B cell (primary cell): Measurements from ENCODE around the gene HMG20B. TPM values are rescaled to one million over a fixed set of nuclear protein-coding genes. Genes with fewer than 3 reads are reported as not detected.

Experiments used
- ATAC-seq: fragments of 200-7000 bp; cut with Tn5 transposase; one replicate; pipeline ENCODE4 v1.10.0; 2021; ENCODE audit warnings: low read depth, mild to moderate bottlenecking, moderate number of reproducible peaks, moderate library complexity
- CTCF ChIA-PET: fragments of 350-600 bp; sonication (Branson Sonifier 250); formaldehyde crosslinking; loops from one replicate; lab custom pipeline; 2021; ENCODE audit warnings: antibody characterized with exemption, inconsistent platforms; lab: Charles Lee
- POLR2A ChIA-PET: fragments of 350-600 bp; sonication (Branson Sonifier 250); formaldehyde crosslinking; loops from one replicate; lab custom pipeline; 2021; ENCODE audit warnings: antibody characterized with exemption; lab: Charles Lee
- DNase-seq: peaks from one replicate; pipeline ENCODE4 v3.0.0; 2013
- H2AFZ ChIP-seq: 2 replicates; pipeline ENCODE4 v1.6.1; 2012; ENCODE audit warnings: mild to moderate bottlenecking, low read depth, low read length; ENCODE audit not compliant: insufficient read depth, poor library complexity, severe bottlenecking
- H3K27ac ChIP-seq, 2 donors: 1 replicate in 1 of 2; 2 replicates in 1 of 2; pipeline ENCODE4 v1.5.1; 2012 to 2013; ENCODE audit warnings: low read length in 2 of 2, mild to moderate bottlenecking in 2 of 2, moderate library complexity in 1 of 2
- H3K27me3 ChIP-seq, 4 experiments: fragments of 200-600 bp in 1 of 4; sonication (generic) in 1 of 4; replicated peaks in 1 of 4; 1 replicate in 2 of 4; 2 replicates in 2 of 4; pipeline versions ENCODE4 v1.6.1 to v1.7.0; 2013 to 2016; ENCODE audit warnings: low read length in 3 of 4, mild to moderate bottlenecking in 2 of 4, mixed read lengths in 1 of 4, moderate library complexity in 1 of 4; ENCODE audit not compliant: insufficient read depth in 4 of 4, control insufficient read depth in 3 of 4; ENCODE audit errors: control extremely low read depth in 1 of 4
- H3K36me3 ChIP-seq, 2 experiments: replicated peaks in 1 of 2; 1 replicate in 1 of 2; 2 replicates in 1 of 2; pipeline versions ENCODE4 v1.6.1 to v1.7.1; 2013; ENCODE audit warnings: low read length in 1 of 2; ENCODE audit not compliant: insufficient read depth in 2 of 2, control insufficient read depth in 1 of 2; ENCODE audit errors: control extremely low read depth in 1 of 2, extremely low read depth in 1 of 2
- H3K4me1 ChIP-seq, 2 donors: fragments of 200-600 bp in 1 of 2; sonication (generic) in 1 of 2; 1 replicate in 1 of 2; 2 replicates in 1 of 2; pipeline versions ENCODE4 v1.5.1 to v1.6.1; 2013 to 2017; ENCODE audit warnings: low read length in 2 of 2; ENCODE audit not compliant: control insufficient read depth in 2 of 2, insufficient read depth in 2 of 2
- H3K4me2 ChIP-seq: replicated peaks from 2 replicates; pipeline ENCODE3; 2012; ENCODE audit warnings: mild to moderate bottlenecking, low read depth, low read length; ENCODE audit not compliant: poor library complexity, severe bottlenecking
- H3K4me3 ChIP-seq, 5 experiments: fragments of 200-600 bp in 1 of 5; sonication (generic) in 1 of 5; 1 replicate in 3 of 5; 2 replicates in 2 of 5; pipeline versions ENCODE4 v1.5.1 to v1.7.0; 2011 to 2016; ENCODE audit warnings: low read length in 4 of 5, mild to moderate bottlenecking in 4 of 5, low read depth in 2 of 5, control low read depth in 1 of 5, moderate library complexity in 1 of 5; ENCODE audit not compliant: insufficient read depth in 1 of 5; ENCODE audit errors: control extremely low read depth in 1 of 5, extremely low read depth in 1 of 5
- H3K79me2 ChIP-seq: fragments of 200-600 bp; sonication (generic); one replicate; pipeline ENCODE4 v1.6.0; 2016; ENCODE audit warnings: low read length; ENCODE audit not compliant: control insufficient read depth, insufficient read depth
- H3K9ac ChIP-seq: fragments of 200-600 bp; sonication (generic); 2 replicates; pipeline ENCODE4 v1.6.1; 2017; ENCODE audit warnings: mild to moderate bottlenecking, low read length, moderate library complexity
- H3K9me3 ChIP-seq, 3 donors: one replicate each; pipeline versions ENCODE4 v1.6.1 to v1.7.1; 2013; ENCODE audit warnings: low read length in 2 of 3; ENCODE audit not compliant: control insufficient read depth in 2 of 3, insufficient read depth in 1 of 3; ENCODE audit errors: control extremely low read depth in 1 of 3
- H4K20me1 ChIP-seq: 2 replicates; pipeline ENCODE4 v1.6.0; 2012; ENCODE audit warnings: mild to moderate bottlenecking, low read length; ENCODE audit not compliant: insufficient read depth, control insufficient read depth, poor library complexity, severe bottlenecking
- H3K27ac Mint-ChIP-seq: one replicate; pipeline ENCODE4 v1.8.0; 2021; ENCODE audit warnings: mixed read lengths
- H3K27me3 Mint-ChIP-seq: one replicate; pipeline ENCODE4 v1.8.0; 2021; ENCODE audit warnings: mixed read lengths
- H3K4me1 Mint-ChIP-seq: one replicate; pipeline ENCODE4 v1.8.0; 2021; ENCODE audit warnings: mixed read lengths
- H3K4me3 Mint-ChIP-seq: one replicate; pipeline ENCODE4 v1.8.0; 2021; ENCODE audit warnings: mixed read lengths
- H3K9me3 Mint-ChIP-seq: one replicate; pipeline ENCODE4 v1.8.0; 2022; ENCODE audit warnings: mixed read lengths; ENCODE audit not compliant: insufficient read depth
- EZH2 ChIP-seq: IDR thresholded peaks from 2 replicates; pipeline ENCODE4 v1.6.1; 2012; ENCODE audit warnings: borderline replicate concordance, low read depth, mild to moderate bottlenecking, moderate library complexity, low read length; ENCODE audit not compliant: insufficient read depth, poor library complexity, severe bottlenecking
- WGBS: methylation state at CpG from one replicate; pipeline ENCODE4 v1.1.5; 2013; ENCODE audit warnings: missing lambda C conversion rate; ENCODE audit not compliant: insufficient coverage; 5-methylcytosine and 5-hydroxymethylcytosine counted together
- intact Hi-C: fragments of 100-400 bp; cut with micrococcal nuclease; formaldehyde crosslinking; loops from one replicate; pipeline ENCODE4 v1.10.0; 2022
- polyA plus RNA-seq: library from polyadenylated mRNA; depleted of rRNA; stranded (reverse); fragments of >200 nt; gene quantifications from 2 replicates; pipeline ENCODE4 v1.2.3, GENCODE V29; 2012
- total RNA-seq, 2 donors: library from RNA; stranded (reverse); fragments of 120-200 nt in 1 of 2; gene quantifications; 1 replicate in 1 of 2; 2 replicates in 1 of 2; pipeline versions ENCODE4 v1.2.3 to v1.2.4, GENCODE V29; 2013 to 2022
- TF ChIP-seq, protein P1 (sequence below): fragments of 200-600 bp; IDR thresholded peaks from one replicate; pipeline ENCODE4 v1.8.0; 2022; ENCODE audit warnings: antibody characterized with exemption, mild to moderate bottlenecking

Gene HMG20B
- total and polyA plus RNA-seq, 2 donors (not counting 1 experiment from before 2014, with no cell fraction given), result 41.7 to 59.0 TPM

DNA sequence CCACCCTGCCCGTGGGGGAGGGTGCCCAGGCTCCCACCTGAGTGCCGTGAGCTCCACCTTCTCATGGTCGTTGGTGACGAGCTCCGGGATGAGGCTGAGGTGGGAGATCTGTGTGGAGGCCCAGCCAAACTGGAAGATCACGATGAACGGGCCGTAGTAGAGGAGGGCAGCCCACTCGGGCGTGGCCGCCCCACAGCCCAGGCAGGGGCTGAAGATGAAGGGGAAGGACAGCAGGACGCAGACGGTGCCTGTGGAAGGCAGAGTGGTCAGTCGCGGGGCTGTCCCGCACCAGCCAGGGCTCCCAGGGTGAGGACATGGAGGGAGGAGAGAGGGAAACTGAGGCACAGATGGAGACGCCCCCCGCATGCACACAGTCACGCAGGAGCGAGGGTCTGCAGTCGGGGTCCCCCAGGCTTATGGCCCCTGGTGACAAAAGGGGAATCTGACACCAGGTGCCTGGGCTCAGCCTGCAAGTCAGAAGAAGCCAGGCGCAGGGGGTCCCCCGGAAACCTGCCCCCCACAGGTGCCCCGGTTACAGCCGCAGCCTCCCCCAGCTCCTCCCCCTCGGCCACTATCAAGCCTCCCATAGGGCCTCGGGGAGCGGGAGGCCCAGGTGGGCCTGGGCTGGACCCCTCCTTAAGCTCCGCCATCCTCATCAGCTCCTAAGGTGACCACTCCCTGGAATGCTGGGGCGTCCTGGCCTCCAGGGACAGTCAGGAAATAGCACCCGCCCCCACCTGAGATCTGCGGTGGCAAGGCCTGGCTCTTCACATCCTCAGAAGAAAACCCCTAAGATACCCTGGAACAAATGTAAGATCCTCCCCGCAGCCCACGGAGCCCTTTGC is 21.6 kb upstream of the HMG20B start:
- H3K9me3 ChIP-seq, result no peaks in the 10 kb centered on the region
- ATAC-seq (no peak), DNase-seq (no peak)
- peaks cover 0 to 24% of the 10 kb centered on the region in 2 experiments for H3K36me3 ChIP-seq
- H3K4me3 Mint-ChIP-seq, result peak overlapping the region; percentile 41
- no peak overlapping the region for H3K4me3 ChIP-seq
- H3K4me2 ChIP-seq, result no peak overlapping the region
- TF ChIP-seq EZH2, result no peak
- TF ChIP-seq, protein P1, sequence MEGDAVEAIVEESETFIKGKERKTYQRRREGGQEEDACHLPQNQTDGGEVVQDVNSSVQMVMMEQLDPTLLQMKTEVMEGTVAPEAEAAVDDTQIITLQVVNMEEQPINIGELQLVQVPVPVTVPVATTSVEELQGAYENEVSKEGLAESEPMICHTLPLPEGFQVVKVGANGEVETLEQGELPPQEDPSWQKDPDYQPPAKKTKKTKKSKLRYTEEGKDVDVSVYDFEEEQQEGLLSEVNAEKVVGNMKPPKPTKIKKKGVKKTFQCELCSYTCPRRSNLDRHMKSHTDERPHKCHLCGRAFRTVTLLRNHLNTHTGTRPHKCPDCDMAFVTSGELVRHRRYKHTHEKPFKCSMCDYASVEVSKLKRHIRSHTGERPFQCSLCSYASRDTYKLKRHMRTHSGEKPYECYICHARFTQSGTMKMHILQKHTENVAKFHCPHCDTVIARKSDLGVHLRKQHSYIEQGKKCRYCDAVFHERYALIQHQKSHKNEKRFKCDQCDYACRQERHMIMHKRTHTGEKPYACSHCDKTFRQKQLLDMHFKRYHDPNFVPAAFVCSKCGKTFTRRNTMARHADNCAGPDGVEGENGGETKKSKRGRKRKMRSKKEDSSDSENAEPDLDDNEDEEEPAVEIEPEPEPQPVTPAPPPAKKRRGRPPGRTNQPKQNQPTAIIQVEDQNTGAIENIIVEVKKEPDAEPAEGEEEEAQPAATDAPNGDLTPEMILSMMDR, result no peak
- no peaks in the 10 kb centered on the region for H3K27me3 ChIP-seq
- no peak overlapping the region for H2AFZ ChIP-seq
- no peaks in the 10 kb centered on the region for H3K9me3 Mint-ChIP-seq
- H3K27ac ChIP-seq, result no peak overlapping the region
- no peaks in the 10 kb centered on the region for H3K27me3 Mint-ChIP-seq
- ChIA-PET POLR2A (interaction anchor here (0.5 kb wide), 1 partner anchor 47 kb away, joined by 3 read pairs; no protein-coding TSS in a partner anchor), CTCF (no interaction called here)
- H3K4me1 Mint-ChIP-seq, result peaks cover 37% of the 10 kb centered on the region
- intact Hi-C loops, result loop anchor here (5.0 kb wide), 1 partner anchor 34 kb away; no protein-coding TSS in a partner anchor
- 96% methylated on average over 32 of the region's 34 CpGs for WGBS
- peak overlapping the region; percentile 81 for H3K27ac Mint-ChIP-seq
- H3K9ac ChIP-seq, result no peak overlapping the region
- peaks cover 50% of the 10 kb centered on the region for H3K79me2 ChIP-seq
- H3K4me1 ChIP-seq, result peaks cover 32 to 39% of the 10 kb centered on the region in 2 donors
- peaks cover 44% of the 10 kb centered on the region for H4K20me1 ChIP-seq

DNA sequence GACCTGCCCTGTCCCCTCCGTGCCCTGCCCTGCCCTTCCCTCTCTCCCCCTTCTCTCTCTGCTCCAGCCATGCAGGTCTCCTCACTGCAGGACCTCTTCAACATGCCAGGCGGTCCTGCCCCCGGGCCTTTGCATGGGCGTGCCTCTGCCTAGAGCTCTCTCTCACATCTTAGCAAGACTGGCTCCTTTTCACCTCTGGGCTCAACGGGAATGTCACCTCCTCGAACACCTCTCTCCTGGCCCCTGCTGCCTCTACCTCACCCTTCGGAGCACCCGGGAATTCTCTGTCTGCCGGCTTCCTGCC is 21.0 kb upstream of the HMG20B start:
- peaks cover 38 to 45% of the 10 kb centered on the region in 2 donors for H3K4me1 ChIP-seq
- peaks cover 47% of the 10 kb centered on the region for H4K20me1 ChIP-seq
- H3K4me2 ChIP-seq, result no peak overlapping the region
- no peak overlapping the region for H3K9ac ChIP-seq
- no peaks in the 10 kb centered on the region for H3K27me3 ChIP-seq
- H3K9me3 ChIP-seq, result no peaks in the 10 kb centered on the region
- Mint-ChIP-seq H3K27ac (peak overlapping the region; percentile 81), H3K9me3 (no peaks in the 10 kb centered on the region), H3K27me3 (no peaks in the 10 kb centered on the region), H3K4me1 (peaks cover 43% of the 10 kb centered on the region), H3K4me3 (peak overlapping the region; percentile 41)
- H3K36me3 ChIP-seq, result peaks cover 0 to 24% of the 10 kb centered on the region in 2 experiments
- DNase-seq (no peak), ATAC-seq (no peak)
- WGBS, result 90% methylated on average over 7 of the region's 9 CpGs
- TF ChIP-seq, protein P1, result no peak
- no peak for TF ChIP-seq EZH2
- H2AFZ ChIP-seq, result no peak overlapping the region
- POLR2A ChIA-PET, result no interaction called here
- CTCF ChIA-PET, result no interaction called here
- H3K4me3 ChIP-seq, result no peak overlapping the region
- H3K79me2 ChIP-seq, result peaks cover 56% of the 10 kb centered on the region
- no peak overlapping the region for H3K27ac ChIP-seq
- intact Hi-C loops, result loop anchor here (5.0 kb wide), 1 partner anchor 34 kb away; no protein-coding TSS in a partner anchor
